ENCODE data around the gene TTYH3. TPM values are rescaled to one million over a fixed set of nuclear protein-coding genes. Genes with fewer than 3 reads are reported as not detected.
"Not testable (repeated sequence)": the region's sequence is repeated elsewhere in the genome, so short reads cannot be mapped to it uniquely, and the experiment has no call there.

The TTYH3 gene
- total RNA-seq, 4 donors from 2014 or later, result 16.7 to 23.8 (median 21.4) TPM

DNA sequence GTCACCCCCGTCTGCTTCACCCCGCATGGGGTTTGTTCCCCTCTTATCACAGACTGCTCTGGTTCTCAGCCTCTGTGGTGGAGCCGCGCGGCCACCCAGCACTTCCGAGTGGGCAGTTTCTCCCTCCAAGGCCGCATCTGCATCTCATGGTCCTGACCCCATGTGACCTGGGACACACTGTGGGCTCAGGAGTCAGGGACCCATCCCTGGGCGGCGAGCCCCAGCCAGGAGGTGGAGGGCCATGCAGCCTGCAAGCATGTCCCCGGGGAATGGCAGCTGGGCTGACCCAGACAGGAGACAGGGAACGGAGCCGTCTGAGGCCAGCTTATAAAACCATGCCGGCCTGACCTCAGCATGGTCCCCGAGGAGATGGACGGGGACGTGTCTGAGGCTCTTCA is 25.2 kb upstream of the TTYH3 start:
- H3K36me3 ChIP-seq, result peaks cover 7 to 9% of the 10 kb centered on the region in 2 donors
- intact Hi-C loops (cut with DNase I), result loop anchor here (5.0 kb wide), 1 partner anchor 56 kb away; no protein-coding TSS in a partner anchor
- DNase-seq, result no peak
- peak overlapping the region in 1 of 3 donors; percentile 4 for H3K27ac ChIP-seq
- TF ChIP-seq, protein P1, sequence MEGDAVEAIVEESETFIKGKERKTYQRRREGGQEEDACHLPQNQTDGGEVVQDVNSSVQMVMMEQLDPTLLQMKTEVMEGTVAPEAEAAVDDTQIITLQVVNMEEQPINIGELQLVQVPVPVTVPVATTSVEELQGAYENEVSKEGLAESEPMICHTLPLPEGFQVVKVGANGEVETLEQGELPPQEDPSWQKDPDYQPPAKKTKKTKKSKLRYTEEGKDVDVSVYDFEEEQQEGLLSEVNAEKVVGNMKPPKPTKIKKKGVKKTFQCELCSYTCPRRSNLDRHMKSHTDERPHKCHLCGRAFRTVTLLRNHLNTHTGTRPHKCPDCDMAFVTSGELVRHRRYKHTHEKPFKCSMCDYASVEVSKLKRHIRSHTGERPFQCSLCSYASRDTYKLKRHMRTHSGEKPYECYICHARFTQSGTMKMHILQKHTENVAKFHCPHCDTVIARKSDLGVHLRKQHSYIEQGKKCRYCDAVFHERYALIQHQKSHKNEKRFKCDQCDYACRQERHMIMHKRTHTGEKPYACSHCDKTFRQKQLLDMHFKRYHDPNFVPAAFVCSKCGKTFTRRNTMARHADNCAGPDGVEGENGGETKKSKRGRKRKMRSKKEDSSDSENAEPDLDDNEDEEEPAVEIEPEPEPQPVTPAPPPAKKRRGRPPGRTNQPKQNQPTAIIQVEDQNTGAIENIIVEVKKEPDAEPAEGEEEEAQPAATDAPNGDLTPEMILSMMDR (IDR thresholded peaks at IDR 0.05), result no peak
- no peak for TF ChIP-seq POLR2A (IDR thresholded peaks at IDR 0.05)
- no peaks in the 10 kb centered on the region for H3K9me3 ChIP-seq
- peaks cover 0 to 9% of the 10 kb centered on the region in 2 donors for H3K4me1 ChIP-seq
- H3K27me3 ChIP-seq, result no peaks in the 10 kb centered on the region
- H3K4me3 ChIP-seq (replicated peaks in 1 of 3), result no peak overlapping the region
- 58 to 88% methylated on average over 9 to 12 of the region's 16 CpGs for WGBS, 2 donors

DNA sequence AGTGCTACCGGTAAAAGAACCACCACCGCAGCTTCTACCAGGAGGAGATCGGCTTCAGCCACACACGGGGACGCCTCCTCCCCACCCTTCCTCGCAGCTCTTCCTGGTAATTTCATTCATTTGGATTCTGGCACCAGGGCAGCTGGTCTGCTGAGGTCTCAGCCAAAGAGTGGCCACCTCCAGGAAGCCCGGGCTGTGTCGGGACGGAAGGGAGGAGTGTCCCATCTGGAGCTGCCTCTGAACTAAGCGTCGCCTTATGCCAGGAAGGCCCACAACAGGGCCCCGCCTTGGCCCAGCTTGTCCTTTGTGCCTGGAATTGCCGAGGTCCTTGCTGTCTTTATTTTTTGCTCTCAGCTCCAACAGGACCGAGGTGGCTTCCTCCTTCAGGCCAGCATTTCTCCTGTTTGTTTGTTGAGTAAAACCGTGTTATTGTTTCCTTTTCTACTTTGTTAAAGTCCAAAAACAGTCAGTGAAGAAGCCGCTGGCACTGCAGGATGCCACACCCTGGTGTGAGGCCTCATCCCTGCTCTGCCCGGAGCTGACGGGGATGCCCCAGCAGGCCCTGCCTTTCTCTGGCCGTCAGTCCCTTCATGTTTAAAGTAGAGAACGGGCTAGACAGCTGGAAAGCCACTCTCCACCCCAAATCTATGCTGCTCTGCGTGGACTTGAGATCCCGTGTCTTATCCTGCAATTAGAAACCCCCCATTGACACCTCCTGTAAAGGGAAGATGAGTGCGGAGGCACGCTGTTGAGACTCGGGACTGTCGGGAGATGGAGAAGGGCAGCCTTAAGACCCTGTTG is 24.5 kb upstream of the TTYH3 start:
- intact Hi-C loops (cut with DNase I), result loop anchor here (5.0 kb wide), 1 partner anchor 55 kb away; no protein-coding TSS in a partner anchor
- WGBS, 2 donors, result 67 to 78% methylated on average over 24 to 26 of the region's 26 CpGs
- Histone ChIP-seq H3K27me3 (no peaks in the 10 kb centered on the region), H3K9me3 (no peaks in the 10 kb centered on the region), H3K27ac (peak overlapping the region in 2 of 3 donors; percentile 48 to 65), H3K36me3 (peaks cover 1 to 5% of the 10 kb centered on the region in 2 donors), H3K4me3 (replicated peaks in 1 of 3) (no peak overlapping the region), H3K4me1 (peaks cover 2 to 15% of the 10 kb centered on the region in 2 donors)
- DNase-seq, result no peak
- TF ChIP-seq, protein P1 (IDR thresholded peaks at IDR 0.05), result no peak
- TF ChIP-seq POLR2A (IDR thresholded peaks at IDR 0.05), result no peak

DNA sequence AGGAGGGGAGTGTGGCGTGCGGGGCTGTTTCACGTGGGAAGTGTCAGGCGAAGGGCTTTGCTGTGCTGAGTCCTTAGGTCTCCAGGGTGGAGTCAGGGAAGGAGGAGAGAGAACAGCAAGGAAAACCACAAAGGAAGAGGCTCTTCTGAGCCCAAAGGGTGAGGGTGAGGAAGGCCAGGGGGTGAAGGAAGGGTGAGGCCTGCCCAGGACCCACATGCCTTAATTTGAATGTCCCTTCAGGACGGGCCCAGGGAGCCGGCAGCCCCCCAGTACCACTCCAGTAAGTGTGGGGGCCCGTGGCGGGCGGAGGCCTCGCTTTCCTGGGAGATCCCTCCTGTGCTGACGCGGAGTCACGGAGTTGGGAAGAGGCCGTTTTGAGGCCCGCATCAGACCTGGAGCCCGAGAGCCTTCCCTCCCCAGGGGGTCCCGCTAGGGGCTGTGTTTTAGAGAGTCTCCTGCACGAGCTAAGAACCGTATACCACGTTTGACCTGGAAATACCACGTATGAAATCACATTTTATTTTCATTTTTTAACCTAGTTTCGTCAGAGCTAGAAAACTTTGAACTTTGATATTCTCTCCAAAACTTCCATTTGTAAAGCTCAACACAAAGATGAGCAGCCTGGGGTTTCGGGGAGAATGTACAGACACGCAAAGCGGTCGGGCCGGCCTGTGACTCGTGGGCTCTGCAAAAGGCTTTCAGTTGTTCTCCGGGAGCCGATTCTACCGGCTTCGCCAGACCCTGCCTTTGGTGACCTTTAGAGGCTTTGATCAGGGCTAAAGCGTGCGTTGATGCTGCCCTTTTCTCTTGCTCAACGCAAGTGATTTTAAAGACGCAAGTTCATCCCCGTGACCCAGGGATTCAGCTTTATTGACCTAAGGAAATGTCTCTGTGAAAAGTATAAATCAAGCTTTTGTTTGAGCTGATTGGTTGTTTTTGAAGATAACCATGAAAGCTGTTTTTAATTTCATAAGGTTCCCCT is 23.6 kb upstream of the TTYH3 start:
- peaks cover 0 to 4% of the 10 kb centered on the region in 2 donors for H3K36me3 ChIP-seq
- intact Hi-C loops (cut with DNase I), result loop anchor here (5.0 kb wide), 1 partner anchor 54 kb away; no protein-coding TSS in a partner anchor
- WGBS, 2 donors, result 93% methylated on average over 36 to 37 of the region's 37 CpGs
- peak overlapping the region in 2 of 3 donors; percentile 48 to 65 for H3K27ac ChIP-seq
- no peak overlapping the region for H3K4me3 ChIP-seq (replicated peaks in 1 of 3)
- no peaks in the 10 kb centered on the region for H3K27me3 ChIP-seq
- peaks cover 11 to 23% of the 10 kb centered on the region in 2 donors for H3K4me1 ChIP-seq
- no peak for DNase-seq
- no peaks in the 10 kb centered on the region for H3K9me3 ChIP-seq
- no peak for TF ChIP-seq POLR2A (IDR thresholded peaks at IDR 0.05)
- TF ChIP-seq, protein P1 (IDR thresholded peaks at IDR 0.05), result no peak

DNA sequence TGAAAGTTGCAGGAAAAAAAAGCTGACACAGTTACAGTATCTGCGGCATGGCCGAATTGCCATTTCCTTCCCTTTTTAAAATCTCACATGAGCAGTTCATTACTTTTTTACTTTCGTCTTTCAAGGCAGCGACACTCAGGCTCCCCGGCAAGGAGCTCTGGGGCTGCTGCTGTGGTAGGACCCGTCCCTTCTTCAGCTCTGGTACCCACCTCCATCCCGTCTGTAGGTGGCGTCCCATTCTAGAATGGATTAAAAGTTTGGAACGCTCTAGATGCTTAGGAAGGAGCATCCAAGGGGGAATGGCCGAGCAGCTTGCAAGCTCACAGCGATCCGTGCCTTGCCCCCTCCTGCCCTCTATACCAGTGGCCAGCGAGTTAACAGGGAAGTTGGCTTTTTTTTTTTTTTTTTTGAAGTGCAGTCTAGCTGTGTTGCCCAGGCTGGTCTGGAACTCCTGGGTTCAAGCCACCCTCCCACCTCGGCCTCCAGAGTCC is 22.8 kb upstream of the TTYH3 start:
- intact Hi-C loops (cut with DNase I), result loop anchor here (5.0 kb wide), 1 partner anchor 53 kb away; no protein-coding TSS in a partner anchor
- H3K4me1 ChIP-seq, result peaks cover 18 to 31% of the 10 kb centered on the region in 2 donors
- peaks cover 0 to 4% of the 10 kb centered on the region in 2 donors for H3K36me3 ChIP-seq
- no peak overlapping the region for H3K4me3 ChIP-seq (replicated peaks in 1 of 3)
- no peak overlapping the region for H3K27ac ChIP-seq
- no peaks in the 10 kb centered on the region for H3K9me3 ChIP-seq
- TF ChIP-seq, protein P1 (IDR thresholded peaks at IDR 0.05), result peak in 1 of 6 experiments; percentile 12
- TF ChIP-seq POLR2A (IDR thresholded peaks at IDR 0.05), result no peak
- DNase-seq, result no peak
- 77 to 83% methylated on average over 14 of the region's 14 CpGs for WGBS, 2 donors
- H3K27me3 ChIP-seq, result no peaks in the 10 kb centered on the region

DNA sequence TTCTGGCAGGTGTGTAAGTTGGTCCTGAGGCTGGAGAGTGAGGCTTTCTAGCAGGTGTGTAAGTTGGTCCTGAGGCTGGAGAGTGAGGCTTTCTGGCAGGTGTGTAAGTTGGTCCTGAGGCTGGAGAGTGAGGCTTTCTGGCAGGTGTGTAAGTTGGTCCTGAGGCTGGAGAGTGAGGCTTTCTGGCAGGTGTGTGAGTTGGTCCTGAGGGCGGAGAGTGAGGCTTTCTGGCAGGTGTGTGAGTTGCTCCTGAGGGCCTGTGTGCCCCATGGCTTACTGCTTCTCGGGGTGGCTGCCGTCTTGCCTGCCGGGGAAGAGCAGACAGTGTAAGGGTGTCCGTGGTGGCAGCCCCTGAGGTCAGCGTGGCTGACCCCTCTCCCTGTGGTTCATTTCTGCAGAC is 22.1 kb upstream of the TTYH3 start:
- not testable (repeated sequence) for H3K4me3 ChIP-seq (replicated peaks in 1 of 3); H3K9me3 ChIP-seq; H3K27me3 ChIP-seq; H3K27ac ChIP-seq; DNase-seq; H3K36me3 ChIP-seq
- peaks cover 20 to 36% of the 10 kb centered on the region in 2 donors for H3K4me1 ChIP-seq
- WGBS, 2 donors, result 93 to 100% methylated on average over 4 to 6 of the region's 6 CpGs
- intact Hi-C loops (cut with DNase I), result loop anchor here (5.0 kb wide), 1 partner anchor 53 kb away; no protein-coding TSS in a partner anchor

All from thyroid gland (tissue), 4 donors.